B cell (primary cell): Measurements from ENCODE around the gene SEC16A. TPM values are rescaled to one million over a fixed set of nuclear protein-coding genes. Genes with fewer than 3 reads are reported as not detected.

Experiments
- ATAC-seq: fragments of 200-7000 bp; cut with Tn5 transposase; one replicate; pipeline ENCODE4 v1.10.0; 2021; ENCODE audit warnings: low read depth, mild to moderate bottlenecking, moderate number of reproducible peaks, moderate library complexity
- CTCF ChIA-PET: fragments of 350-600 bp; sonication (Branson Sonifier 250); formaldehyde crosslinking; loops from one replicate; lab custom pipeline; 2021; ENCODE audit warnings: antibody characterized with exemption, inconsistent platforms; lab: Charles Lee
- POLR2A ChIA-PET: fragments of 350-600 bp; sonication (Branson Sonifier 250); formaldehyde crosslinking; loops from one replicate; lab custom pipeline; 2021; ENCODE audit warnings: antibody characterized with exemption; lab: Charles Lee
- DNase-seq: peaks from one replicate; pipeline ENCODE4 v3.0.0; 2013
- H2AFZ ChIP-seq: 2 replicates; pipeline ENCODE4 v1.6.1; 2012; ENCODE audit warnings: mild to moderate bottlenecking, low read depth, low read length; ENCODE audit not compliant: insufficient read depth, poor library complexity, severe bottlenecking
- H3K27ac ChIP-seq, 2 donors: 1 replicate in 1 of 2; 2 replicates in 1 of 2; pipeline ENCODE4 v1.5.1; 2012 to 2013; ENCODE audit warnings: low read length in 2 of 2, mild to moderate bottlenecking in 2 of 2, moderate library complexity in 1 of 2
- H3K27me3 ChIP-seq, 4 experiments: fragments of 200-600 bp in 1 of 4; sonication (generic) in 1 of 4; replicated peaks in 1 of 4; 1 replicate in 2 of 4; 2 replicates in 2 of 4; pipeline versions ENCODE4 v1.6.1 to v1.7.0; 2013 to 2016; ENCODE audit warnings: low read length in 3 of 4, mild to moderate bottlenecking in 2 of 4, mixed read lengths in 1 of 4, moderate library complexity in 1 of 4; ENCODE audit not compliant: insufficient read depth in 4 of 4, control insufficient read depth in 3 of 4; ENCODE audit errors: control extremely low read depth in 1 of 4
- H3K36me3 ChIP-seq, 2 experiments: replicated peaks in 1 of 2; 1 replicate in 1 of 2; 2 replicates in 1 of 2; pipeline versions ENCODE4 v1.6.1 to v1.7.1; 2013; ENCODE audit warnings: low read length in 1 of 2; ENCODE audit not compliant: insufficient read depth in 2 of 2, control insufficient read depth in 1 of 2; ENCODE audit errors: control extremely low read depth in 1 of 2, extremely low read depth in 1 of 2
- H3K4me1 ChIP-seq, 2 donors: fragments of 200-600 bp in 1 of 2; sonication (generic) in 1 of 2; 1 replicate in 1 of 2; 2 replicates in 1 of 2; pipeline versions ENCODE4 v1.5.1 to v1.6.1; 2013 to 2017; ENCODE audit warnings: low read length in 2 of 2; ENCODE audit not compliant: control insufficient read depth in 2 of 2, insufficient read depth in 2 of 2
- H3K4me2 ChIP-seq: replicated peaks from 2 replicates; pipeline ENCODE3; 2012; ENCODE audit warnings: mild to moderate bottlenecking, low read depth, low read length; ENCODE audit not compliant: poor library complexity, severe bottlenecking
- H3K4me3 ChIP-seq, 5 experiments: fragments of 200-600 bp in 1 of 5; sonication (generic) in 1 of 5; 1 replicate in 3 of 5; 2 replicates in 2 of 5; pipeline versions ENCODE4 v1.5.1 to v1.7.0; 2011 to 2016; ENCODE audit warnings: low read length in 4 of 5, mild to moderate bottlenecking in 4 of 5, low read depth in 2 of 5, control low read depth in 1 of 5, moderate library complexity in 1 of 5; ENCODE audit not compliant: insufficient read depth in 1 of 5; ENCODE audit errors: control extremely low read depth in 1 of 5, extremely low read depth in 1 of 5
- H3K79me2 ChIP-seq: fragments of 200-600 bp; sonication (generic); one replicate; pipeline ENCODE4 v1.6.0; 2016; ENCODE audit warnings: low read length; ENCODE audit not compliant: control insufficient read depth, insufficient read depth
- H3K9ac ChIP-seq: fragments of 200-600 bp; sonication (generic); 2 replicates; pipeline ENCODE4 v1.6.1; 2017; ENCODE audit warnings: mild to moderate bottlenecking, low read length, moderate library complexity
- H3K9me3 ChIP-seq, 3 donors: one replicate each; pipeline versions ENCODE4 v1.6.1 to v1.7.1; 2013; ENCODE audit warnings: low read length in 2 of 3; ENCODE audit not compliant: control insufficient read depth in 2 of 3, insufficient read depth in 1 of 3; ENCODE audit errors: control extremely low read depth in 1 of 3
- H4K20me1 ChIP-seq: 2 replicates; pipeline ENCODE4 v1.6.0; 2012; ENCODE audit warnings: mild to moderate bottlenecking, low read length; ENCODE audit not compliant: insufficient read depth, control insufficient read depth, poor library complexity, severe bottlenecking
- H3K27ac Mint-ChIP-seq: one replicate; pipeline ENCODE4 v1.8.0; 2021; ENCODE audit warnings: mixed read lengths
- H3K27me3 Mint-ChIP-seq: one replicate; pipeline ENCODE4 v1.8.0; 2021; ENCODE audit warnings: mixed read lengths
- H3K4me1 Mint-ChIP-seq: one replicate; pipeline ENCODE4 v1.8.0; 2021; ENCODE audit warnings: mixed read lengths
- H3K4me3 Mint-ChIP-seq: one replicate; pipeline ENCODE4 v1.8.0; 2021; ENCODE audit warnings: mixed read lengths
- H3K9me3 Mint-ChIP-seq: one replicate; pipeline ENCODE4 v1.8.0; 2022; ENCODE audit warnings: mixed read lengths; ENCODE audit not compliant: insufficient read depth
- CTCF ChIP-seq: fragments of 200-600 bp; IDR thresholded peaks from one replicate; pipeline ENCODE4 v1.8.0; 2022; ENCODE audit warnings: antibody characterized with exemption, mild to moderate bottlenecking
- EZH2 ChIP-seq: IDR thresholded peaks from 2 replicates; pipeline ENCODE4 v1.6.1; 2012; ENCODE audit warnings: borderline replicate concordance, low read depth, mild to moderate bottlenecking, moderate library complexity, low read length; ENCODE audit not compliant: insufficient read depth, poor library complexity, severe bottlenecking
- WGBS: methylation state at CpG from one replicate; pipeline ENCODE4 v1.1.5; 2013; ENCODE audit warnings: missing lambda C conversion rate; ENCODE audit not compliant: insufficient coverage; 5-methylcytosine and 5-hydroxymethylcytosine counted together
- intact Hi-C: fragments of 100-400 bp; cut with micrococcal nuclease; formaldehyde crosslinking; loops from one replicate; pipeline ENCODE4 v1.10.0; 2022
- polyA plus RNA-seq: library from polyadenylated mRNA; depleted of rRNA; stranded (reverse); fragments of >200 nt; gene quantifications from 2 replicates; pipeline ENCODE4 v1.2.3, GENCODE V29; 2012
- total RNA-seq, 2 donors: library from RNA; stranded (reverse); fragments of 120-200 nt in 1 of 2; gene quantifications; 1 replicate in 1 of 2; 2 replicates in 1 of 2; pipeline versions ENCODE4 v1.2.3 to v1.2.4, GENCODE V29; 2013 to 2022

The SEC16A gene
- total and polyA plus RNA-seq, 2 donors (not counting 1 experiment from before 2014, with no cell fraction given): 31.7 to 73.4 TPM

- no peaks in the 10 kb centered on the region for H3K4me1 Mint-ChIP-seq
- H3K4me1 ChIP-seq: no peaks in the 10 kb centered on the region
- H3K27ac Mint-ChIP-seq: peak overlapping the region; percentile 41
- H2AFZ ChIP-seq: no peak overlapping the region
- H3K27ac ChIP-seq: no peak overlapping the region
- H4K20me1 ChIP-seq: peaks cover 15% of the 10 kb centered on the region
- no peak overlapping the region for H3K9ac ChIP-seq
- H3K79me2 ChIP-seq: no peaks in the 10 kb centered on the region
- WGBS: 93% methylated on average over 18 of the region's 18 CpGs
- H3K9me3 ChIP-seq: no peaks in the 10 kb centered on the region
- CTCF ChIA-PET: no interaction called here
- intact Hi-C loops: no loop called here
- no peak for ATAC-seq
- peaks cover 0 to 40% of the 10 kb centered on the region in 2 experiments for H3K36me3 ChIP-seq
- TF ChIP-seq EZH2 (no peak), CTCF (no peak)
- no peaks in the 10 kb centered on the region for H3K27me3 Mint-ChIP-seq
- no peaks in the 10 kb centered on the region for H3K27me3 ChIP-seq
- POLR2A ChIA-PET: no interaction called here
- no peak overlapping the region for H3K4me3 Mint-ChIP-seq
- H3K9me3 Mint-ChIP-seq: no peaks in the 10 kb centered on the region
- no peak overlapping the region for H3K4me3 ChIP-seq
- no peak for DNase-seq
- H3K4me2 ChIP-seq: no peak overlapping the region
Observed at GRCh38 chr9:136496181-136496580, 13.3 kb upstream of the SEC16A start.

GRCh38 chr9:136495238-136495800, 12.5 kb upstream of the SEC16A start:
- H3K27me3 Mint-ChIP-seq: no peaks in the 10 kb centered on the region
- 88% methylated on average over 8 of the region's 17 CpGs for WGBS

More at GRCh38 chr9:136495238-136495800, 12.5 kb upstream of the SEC16A start:
- H3K36me3 ChIP-seq: peaks cover 0 to 33% of the 10 kb centered on the region in 2 experiments
- H3K27ac Mint-ChIP-seq: no peak overlapping the region
- no peaks in the 10 kb centered on the region for H3K4me1 Mint-ChIP-seq
- H3K27me3 ChIP-seq: no peaks in the 10 kb centered on the region
- no peaks in the 10 kb centered on the region for H3K9me3 ChIP-seq
- no peak overlapping the region for H3K4me3 Mint-ChIP-seq
- no peak overlapping the region for H3K4me3 ChIP-seq
- TF ChIP-seq CTCF (no peak), EZH2 (no peak)
- intact Hi-C loops: no loop called here
- ChIA-PET POLR2A (no interaction called here), CTCF (no interaction called here)
- H3K4me2 ChIP-seq: no peak overlapping the region
- ATAC-seq: no peak
- no peaks in the 10 kb centered on the region for H3K9me3 Mint-ChIP-seq
- no peak for DNase-seq
- no peak overlapping the region for H2AFZ ChIP-seq
- no peak overlapping the region for H3K27ac ChIP-seq
- peaks cover 15% of the 10 kb centered on the region for H4K20me1 ChIP-seq
- H3K4me1 ChIP-seq: no peaks in the 10 kb centered on the region
- H3K9ac ChIP-seq: no peak overlapping the region
- no peaks in the 10 kb centered on the region for H3K79me2 ChIP-seq
